HCT116 (cell line): ENCODE data around the gene ABCB6. TPM values are rescaled to one million over a fixed set of nuclear protein-coding genes. Genes with fewer than 3 reads are reported as not detected.

Experiments
- ATAC-seq: fragments of 200-7000 bp; cut with Tn5 transposase; 2 replicates; pipeline ENCODE4 v1.9.1; 2020; ENCODE audit warnings: mild to moderate bottlenecking, moderate library complexity
- BruUV-seq: library from RNA; stranded (reverse); fragments of 400-500 nt; replicated peaks from 2 replicates; lab custom pipeline; 2021; lab: Mats Ljungman, UMichigan
- CTCF ChIA-PET: fragments of 300-600 bp; sonication (Branson Sonifier 250); formaldehyde crosslinking; loops from one replicate; lab custom pipeline; 2021; ENCODE audit warnings: antibody characterized with exemption; lab: Charles Lee
- POLR2A ChIA-PET: fragments of 300-600, 350-600 bp; sonication (Branson Sonifier 250); formaldehyde crosslinking; loops from one replicate; lab custom pipeline; 2021; ENCODE audit warnings: antibody characterized with exemption; lab: Charles Lee
- RAD21 ChIA-PET, 2 experiments: fragments of 300-600 bp; sonication (Branson Sonifier 250); formaldehyde crosslinking; loops; one replicate each; lab custom pipeline; 2023; ENCODE audit warnings: low total read pairs in 2 of 2; ENCODE audit not compliant: uncharacterized antibody in 2 of 2, unreplicated experiment in 2 of 2, low non-redundant PET in 1 of 2; lab: Charles Lee
- DNase-seq: peaks from one replicate; pipeline ENCODE4 v3.0.0-alpha.2; 2010; ENCODE audit warnings: low read depth, low spot score
- H2AFZ ChIP-seq: fragments of 200-600 bp; shearing (Covaris generic), sonication (generic); 2 replicates; pipeline ENCODE4 v1.6.1; 2017; ENCODE audit warnings: low read depth, mixed run types, mixed read lengths, antibody characterized with exemption, low read length; ENCODE audit not compliant: poor library complexity, severe bottlenecking
- H3K27ac ChIP-seq: 2 replicates; pipeline ENCODE4 v1.5.1; 2012; ENCODE audit warnings: low read depth, low read length
- H3K27me3 ChIP-seq: fragments of 200-600 bp; sonication (generic); 2 replicates; pipeline ENCODE4 v1.6.1; 2016; ENCODE audit warnings: mixed run types, low read length, mixed read lengths; ENCODE audit not compliant: insufficient read depth
- H3K36me3 ChIP-seq, 2 experiments: fragments of 200-500 bp in 1 of 2; fragments of 200-600 bp in 1 of 2; sonication (Bioruptor generic) in 1 of 2; sonication (generic) in 1 of 2; 2 replicates each; pipeline versions ENCODE4 v1.5.1 to v1.6.1; 2014 to 2016; ENCODE audit warnings: low read length in 2 of 2, inconsistent platforms in 1 of 2, mixed read lengths in 1 of 2, mixed run types in 1 of 2; ENCODE audit not compliant: insufficient read depth in 2 of 2, control insufficient read depth in 1 of 2
- H3K4me1 ChIP-seq, 2 experiments: fragments of 200-600 bp in 1 of 2; sonication (generic) in 1 of 2; 2 replicates each; pipeline versions ENCODE4 v1.5.1 to v1.6.1; 2012 to 2017; ENCODE audit warnings: low read length in 2 of 2, inconsistent platforms in 1 of 2, mild to moderate bottlenecking in 1 of 2, mixed read lengths in 1 of 2, mixed run types in 1 of 2, moderate library complexity in 1 of 2; ENCODE audit not compliant: insufficient read depth in 2 of 2, control insufficient read depth in 1 of 2
- H3K4me2 ChIP-seq: fragments of 200-600 bp; sonication (generic); 2 replicates; pipeline ENCODE4 v1.6.1; 2017; ENCODE audit warnings: mixed run types, low read length, mixed read lengths
- H3K4me3 ChIP-seq, 2 experiments: fragments of 200-600 bp in 1 of 2; sonication (generic) in 1 of 2; replicated peaks in 1 of 2; 2 replicates each; pipeline ENCODE4 v1.5.1; 2011 to 2016; ENCODE audit warnings: low read length in 2 of 2, control low read depth in 1 of 2, low read depth in 1 of 2, mild to moderate bottlenecking in 1 of 2, mixed read lengths in 1 of 2, mixed run types in 1 of 2
- H3K79me2 ChIP-seq: fragments of 200-600 bp; sonication (generic); 2 replicates; pipeline ENCODE4 v1.6.1; 2017; ENCODE audit warnings: mild to moderate bottlenecking, mixed run types, low read length, moderate library complexity, mixed read lengths; ENCODE audit not compliant: insufficient read depth
- H3K9ac ChIP-seq: fragments of 200-600 bp; sonication (generic); 2 replicates; pipeline ENCODE4 v1.6.1; 2016; ENCODE audit warnings: low read length, mixed read lengths
- H3K9me2 ChIP-seq: fragments of 200-600 bp; sonication (generic), shearing (Covaris generic); 2 replicates; pipeline ENCODE4 v1.6.1; 2017; ENCODE audit warnings: mixed run types, mild to moderate bottlenecking, moderate library complexity; ENCODE audit not compliant: insufficient read depth
- H3K9me3 ChIP-seq, 2 experiments: fragments of 200-500 bp in 1 of 2; fragments of 200-600 bp in 1 of 2; sonication (Bioruptor generic) in 1 of 2; sonication (generic) in 1 of 2; 2 replicates each; pipeline ENCODE4 v1.6.1; 2014 to 2017; ENCODE audit warnings: low read length in 2 of 2, mixed read lengths in 2 of 2, inconsistent platforms in 1 of 2, low read depth in 1 of 2, mild to moderate bottlenecking in 1 of 2, mixed run types in 1 of 2, moderate library complexity in 1 of 2; ENCODE audit not compliant: control insufficient read depth in 1 of 2, insufficient read depth in 1 of 2
- H4K20me1 ChIP-seq: fragments of 200-600 bp; sonication (generic), shearing (Covaris generic); 2 replicates; pipeline ENCODE4 v1.6.1; 2017; ENCODE audit warnings: mixed run types, mild to moderate bottlenecking, moderate library complexity; ENCODE audit not compliant: insufficient read depth
- ATF3 ChIP-seq: IDR thresholded peaks from 2 replicates; pipeline ENCODE4 v1.6.1; 2012
- CBX3 ChIP-seq: IDR thresholded peaks from 2 replicates; pipeline ENCODE4 v1.6.1; 2012; ENCODE audit warnings: low read depth
- CEBPB ChIP-seq: IDR thresholded peaks from 2 replicates; pipeline ENCODE4 v1.6.1; 2012; ENCODE audit warnings: low read depth
- EZH2 ChIP-seq: fragments of 200-600 bp; sonication (generic); IDR thresholded peaks from 2 replicates; pipeline ENCODE4 v1.6.1; 2017; ENCODE audit warnings: antibody characterized with exemption, mixed run types
- RAD21 ChIP-seq: IDR thresholded peaks from 2 replicates; pipeline ENCODE4 v1.6.1; 2012; ENCODE audit warnings: low read depth, mild to moderate bottlenecking
- REST ChIP-seq: IDR thresholded peaks from 2 replicates; pipeline ENCODE4 v1.6.1; 2012; ENCODE audit warnings: low read depth
- SIN3A ChIP-seq: IDR thresholded peaks from 2 replicates; pipeline ENCODE4 v1.6.1; 2012; ENCODE audit warnings: low read depth
- YY1 ChIP-seq: IDR thresholded peaks from 2 replicates; pipeline ENCODE4 v1.6.1; 2011; ENCODE audit warnings: low read length, low read depth, moderate library complexity, mild to moderate bottlenecking; ENCODE audit not compliant: insufficient replicate concordance; ENCODE audit errors: extremely low read depth
- ZFX ChIP-seq: fragments of 450-650 bp; IDR thresholded peaks from 2 replicates; pipeline ENCODE4 v1.6.1; 2017
- ZNF274 ChIP-seq: fragments of 200-500 bp; sonication (Bioruptor generic); IDR thresholded peaks from 2 replicates; pipeline ENCODE4 v1.6.1; 2014; ENCODE audit warnings: mild to moderate bottlenecking, low read depth, low read length, inconsistent platforms
- intact Hi-C: fragments of 100-400 bp; cut with micrococcal nuclease; formaldehyde crosslinking; loops from 2 replicates; pipeline ENCODE4 v1.10.0; 2022
- total RNA-seq: library from RNA; stranded (reverse); gene quantifications from one replicate; pipeline ENCODE4 v1.2.1, GENCODE V29; 2021; ENCODE audit not compliant: unreplicated experiment

Gene ABCB6
- total RNA-seq, 1 experiment from 2014 or later: 24.5 TPM

DNA sequence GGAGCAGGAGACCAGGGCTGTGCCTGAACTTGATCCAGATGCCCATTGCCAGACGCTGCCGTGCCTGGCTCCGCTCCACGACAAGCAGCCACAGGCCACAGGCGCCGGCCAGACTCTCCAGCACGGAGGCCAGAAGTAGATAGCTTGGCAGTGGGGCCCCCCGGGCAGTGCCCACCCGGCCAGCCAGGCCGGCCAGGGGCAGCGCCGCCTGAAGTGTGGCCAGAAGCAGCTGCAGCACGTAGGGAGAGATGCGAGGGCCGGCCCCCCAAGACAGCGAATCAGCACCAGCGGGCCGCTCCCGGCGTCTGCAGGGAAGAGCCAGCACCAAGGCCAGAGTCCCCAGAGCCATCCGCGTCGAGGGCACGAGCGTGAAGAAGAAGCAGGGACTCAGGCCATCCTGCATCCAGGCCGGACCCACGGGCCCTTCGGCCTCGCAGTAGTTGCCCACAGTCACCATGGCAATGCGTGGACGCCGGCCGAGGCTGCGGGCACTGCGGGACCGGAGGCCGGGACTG, 484 bp downstream of the ABCB6 start:
- no TSS peak for BruUV-seq
- DNase-seq (no peak), ATAC-seq (peak; percentile 79)
- Histone ChIP-seq H3K4me3 (peak overlapping the region; percentile 56 to 70), H3K9ac (peak overlapping the region; percentile 76), H3K9me3 (no peaks in the 10 kb centered on the region), H3K4me1 (peaks cover 9 to 37% of the 10 kb centered on the region in 2 experiments; a peak in 3 of 4 replicates), H3K27ac (peak overlapping the region; percentile 81), H4K20me1 (no peaks in the 10 kb centered on the region), H3K4me2 (peak overlapping the region; percentile 100), H3K36me3 (peaks cover 8 to 20% of the 10 kb centered on the region in 2 experiments; a peak in 2 of 4 replicates), H3K27me3 (no peaks in the 10 kb centered on the region), H2AFZ (no peak overlapping the region)
- POLR2A ChIA-PET: interaction anchor here (1.0 to 2.3 kb wide), 4 partner anchors 12 to 77 kb away, joined by 3 to 18 read pairs (median 4); partner anchors contain the start of genes GLB1L, STK16 and ZFAND2B
- RAD21 ChIA-PET: interaction anchor here (0.8 to 1.5 kb wide), 2 partner anchors 42 kb away, joined by 3 to 5 read pairs; partner anchors contain the start of gene CNPPD1 (in 1 of the 2)
- CTCF ChIA-PET: interaction anchor here (1.2 to 2.7 kb wide), 4 partner anchors 11 to 77 kb away, joined by 3 to 12 read pairs (median 4); partner anchors contain the start of gene ZFAND2B
- intact Hi-C loops: no loop called here
- no peak for TF ChIP-seq YY1
- TF ChIP-seq ZNF274: no peak
- no peak for TF ChIP-seq RAD21
- no peak for TF ChIP-seq ATF3
- TF ChIP-seq CEBPB: no peak
- no peak; the same call in 1 of the 2 replicates for TF ChIP-seq REST
- no peak; the same call in 1 of the 2 replicates for TF ChIP-seq SIN3A
- no peak for TF ChIP-seq EZH2
- TF ChIP-seq CBX3: no peak
- TF ChIP-seq ZFX: no peak
- TF ChIP-seq, all 23 proteins: peak for 0
- Histone ChIP-seq H3K9me2 (no peaks in the 10 kb centered on the region), H3K79me2 (no peaks in the 10 kb centered on the region)
